ENCODE measurements around the gene INTS6.

INTS6 gene

DNA sequence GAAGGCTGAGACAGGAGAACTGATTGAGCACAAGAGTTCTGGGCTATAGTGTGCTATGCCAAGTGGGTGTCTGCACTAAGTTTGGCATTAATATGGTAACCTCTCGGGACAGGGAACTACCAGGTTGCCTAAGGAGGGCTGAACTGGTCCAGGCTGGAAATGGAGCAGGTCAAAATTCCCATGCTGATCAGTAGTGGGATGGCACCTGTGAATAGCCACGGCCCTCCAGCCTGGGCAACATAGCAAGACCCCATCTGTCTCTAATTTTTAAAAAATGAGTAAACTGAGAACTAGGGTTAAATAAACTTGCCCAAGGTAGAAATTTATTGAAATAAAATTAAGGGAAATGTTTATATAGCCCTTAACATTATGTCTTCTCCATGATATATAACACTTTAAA is 17.0 kb upstream of the INTS6 start:
- no peaks in the 10 kb centered on the region for H3K4me1 Mint-ChIP-seq
- no peaks in the 10 kb centered on the region for H3K36me3 Mint-ChIP-seq
- H3K27ac Mint-ChIP-seq, result no peak overlapping the region
- H3K27me3 Mint-ChIP-seq, result no peaks in the 10 kb centered on the region
- no peaks in the 10 kb centered on the region for H3K9me3 Mint-ChIP-seq
- no peak overlapping the region for H3K4me3 Mint-ChIP-seq

GRCh38 chr13:51467730-51468129 is 14.9 kb upstream of the INTS6 start:
- H3K27ac Mint-ChIP-seq, result no peak overlapping the region
- no peaks in the 10 kb centered on the region for H3K36me3 Mint-ChIP-seq
- H3K4me1 Mint-ChIP-seq, result no peaks in the 10 kb centered on the region
- H3K9me3 Mint-ChIP-seq, result no peaks in the 10 kb centered on the region
- H3K27me3 Mint-ChIP-seq, result no peaks in the 10 kb centered on the region
- no peak overlapping the region for H3K4me3 Mint-ChIP-seq

GRCh38 chr13:51465124-51465523 is 12.3 kb upstream of the INTS6 start:
- H3K36me3 Mint-ChIP-seq, result peaks cover 2% of the 10 kb centered on the region
- no peak overlapping the region for H3K4me3 Mint-ChIP-seq
- H3K27ac Mint-ChIP-seq, result no peak overlapping the region
- no peaks in the 10 kb centered on the region for H3K27me3 Mint-ChIP-seq
- no peaks in the 10 kb centered on the region for H3K9me3 Mint-ChIP-seq
- H3K4me1 Mint-ChIP-seq, result no peaks in the 10 kb centered on the region

DNA sequence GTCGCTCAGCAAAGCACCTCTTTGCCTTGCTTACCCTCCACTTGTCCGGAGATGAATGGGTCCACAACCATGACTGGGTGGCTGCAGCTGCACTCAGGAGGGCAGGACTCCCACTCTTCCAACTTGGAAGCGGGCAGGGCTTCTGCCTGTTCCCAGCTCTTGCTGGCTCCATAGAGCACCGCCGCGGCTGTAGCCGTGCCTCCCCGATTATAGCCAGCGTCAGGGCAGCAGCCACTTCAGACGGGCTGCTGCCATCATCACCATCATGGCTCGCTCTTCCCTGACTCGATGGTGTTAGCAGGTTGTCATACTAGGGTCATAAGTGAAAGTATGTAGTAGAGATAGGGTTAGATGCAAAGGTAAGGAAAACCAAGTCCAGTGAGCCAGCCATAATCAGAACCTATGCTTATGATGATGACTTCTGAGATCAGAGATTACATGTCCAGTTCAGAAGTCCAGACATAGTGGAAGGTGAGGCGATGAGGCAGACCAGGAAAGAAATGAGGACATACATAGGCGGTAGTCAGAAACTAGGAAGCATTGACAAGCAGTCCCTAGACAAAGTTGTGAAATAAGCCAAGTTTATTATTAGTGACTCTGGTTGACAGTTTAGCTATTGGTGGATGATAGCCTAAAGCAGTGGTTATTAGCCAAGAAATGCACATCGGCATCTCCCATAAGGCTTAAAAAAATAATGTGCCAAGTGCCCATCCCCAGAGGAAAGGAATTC is 4.4 kb upstream of the INTS6 start:
- Mint-ChIP-seq H3K27ac (peak overlapping the region; percentile 24), H3K4me3 (no peak overlapping the region), H3K36me3 (peaks cover 12% of the 10 kb centered on the region)

DNA sequence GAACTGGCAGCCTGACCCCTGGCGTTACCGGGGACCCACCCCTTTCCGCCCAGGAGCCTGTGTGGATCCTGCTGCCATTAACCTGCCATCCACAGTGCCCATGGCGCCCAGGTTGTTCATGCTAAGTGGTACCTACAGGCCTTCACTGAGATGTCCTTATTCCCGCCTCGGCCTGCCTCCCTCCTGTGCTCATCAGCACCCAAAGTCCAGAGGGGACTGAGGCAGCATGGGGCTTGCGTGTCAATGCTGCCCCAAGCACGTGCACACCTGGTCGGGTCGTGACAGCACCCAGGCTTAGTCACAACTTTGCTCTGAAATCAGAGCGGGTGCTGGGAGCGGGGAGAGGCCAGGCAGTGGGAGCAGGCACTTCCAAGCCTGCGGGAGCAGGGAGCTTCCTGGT is 3.7 kb upstream of the INTS6 start:
- Mint-ChIP-seq H3K4me1 (peaks cover 46% of the 10 kb centered on the region), H3K4me3 (no peak overlapping the region), H3K27me3 (no peaks in the 10 kb centered on the region), H3K27ac (no peak overlapping the region), H3K36me3 (peaks cover 12% of the 10 kb centered on the region), H3K9me3 (no peaks in the 10 kb centered on the region)

More for the DNA sequence above, 4.4 kb upstream of the INTS6 start:
- H3K27me3 Mint-ChIP-seq, result no peaks in the 10 kb centered on the region
- H3K4me1 Mint-ChIP-seq, result peaks cover 46% of the 10 kb centered on the region
- H3K9me3 Mint-ChIP-seq, result no peaks in the 10 kb centered on the region

GRCh38 chr13:51455532-51455931 is 2.7 kb upstream of the INTS6 start:
- peaks cover 11% of the 10 kb centered on the region for H3K36me3 Mint-ChIP-seq
- H3K4me1 Mint-ChIP-seq, result peaks cover 52% of the 10 kb centered on the region
- H3K4me3 Mint-ChIP-seq, result peak overlapping the region; percentile 85
- H3K27me3 Mint-ChIP-seq, result no peaks in the 10 kb centered on the region
- no peaks in the 10 kb centered on the region for H3K9me3 Mint-ChIP-seq
- peak overlapping the region; percentile 98 for H3K27ac Mint-ChIP-seq

DNA sequence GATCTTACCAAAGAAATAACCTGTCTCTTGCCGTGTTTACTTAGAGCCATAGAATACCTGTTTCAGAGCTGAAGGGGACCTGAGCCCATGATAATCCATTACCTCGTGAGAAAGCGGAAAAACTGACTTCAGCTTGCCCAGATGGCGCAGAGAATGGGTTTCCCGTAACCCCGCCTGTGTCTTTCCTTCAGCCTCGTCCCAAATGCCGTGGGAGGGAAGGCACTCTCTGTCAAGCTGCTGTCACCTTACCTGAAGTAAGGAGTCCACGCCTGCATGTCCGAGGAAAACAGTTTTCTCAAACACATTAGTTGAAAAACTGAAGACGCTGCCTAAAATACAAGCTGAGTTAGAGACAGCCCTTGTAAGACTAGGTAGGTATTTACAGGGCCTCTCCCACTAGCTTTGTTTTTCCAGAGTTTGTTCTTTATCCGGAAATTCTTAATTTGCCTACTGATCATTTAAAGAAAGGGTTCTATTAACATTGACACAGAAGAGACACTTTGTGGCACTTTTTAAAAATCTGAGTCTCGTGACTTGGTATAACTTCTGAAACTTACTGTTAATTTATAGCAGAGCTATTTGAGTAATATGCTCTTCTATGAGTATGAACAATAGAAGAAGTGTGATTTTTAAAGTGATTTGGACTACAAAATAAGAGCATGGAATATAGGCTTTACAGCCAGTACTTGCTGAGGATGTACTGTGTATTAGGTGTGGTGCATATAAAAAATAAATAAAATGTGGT is 1.3 kb upstream of the INTS6 start:
- Mint-ChIP-seq H3K27ac (peak overlapping the region; percentile 96), H3K4me1 (peaks cover 58% of the 10 kb centered on the region), H3K36me3 (peaks cover 12% of the 10 kb centered on the region)

DNA sequence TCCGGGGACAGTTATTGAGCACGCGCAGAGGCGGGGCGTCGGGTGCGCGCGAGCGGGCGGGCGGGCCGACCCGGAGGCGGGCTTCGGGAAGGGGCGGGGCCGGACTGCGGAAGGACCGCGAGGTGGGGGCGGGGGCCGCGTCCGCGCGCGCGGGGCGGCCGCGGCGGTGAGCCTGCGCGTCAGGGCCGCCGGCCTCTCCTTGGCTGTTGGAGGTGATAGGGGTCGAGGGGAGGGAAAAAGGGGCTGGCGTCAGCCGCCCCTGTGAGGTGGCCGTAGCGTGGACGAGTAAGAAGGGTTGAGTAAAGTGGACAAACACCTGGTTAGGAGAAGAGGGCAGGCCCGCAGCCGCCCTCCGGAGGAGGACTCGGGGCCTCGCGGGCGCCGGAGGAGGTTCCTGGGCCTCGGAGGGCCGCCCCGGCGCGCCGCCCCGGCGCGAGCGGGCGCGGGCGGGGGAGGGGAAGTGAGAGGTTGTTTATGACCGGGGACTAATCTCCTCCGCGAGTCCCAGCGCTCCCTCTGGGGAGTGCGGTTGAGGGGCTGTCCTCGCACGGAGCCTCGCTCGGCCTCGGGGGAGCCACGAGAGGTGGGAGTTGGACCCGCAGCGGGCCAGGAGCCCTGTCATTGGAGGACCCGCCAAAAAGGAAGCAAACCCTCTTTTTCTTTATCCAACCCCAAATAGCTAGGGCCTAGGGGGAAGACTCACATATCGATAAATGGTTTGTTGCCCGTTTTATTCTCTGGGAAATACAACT is 547 bp upstream of the INTS6 start:
- no peaks in the 10 kb centered on the region for H3K27me3 Mint-ChIP-seq
- H3K4me3 Mint-ChIP-seq, result peak overlapping the region; percentile 85
- peaks cover 12% of the 10 kb centered on the region for H3K36me3 Mint-ChIP-seq
- no peaks in the 10 kb centered on the region for H3K9me3 Mint-ChIP-seq
- H3K27ac Mint-ChIP-seq, result peak overlapping the region; percentile 97
- peaks cover 61% of the 10 kb centered on the region for H3K4me1 Mint-ChIP-seq

More for the DNA sequence above, 1.3 kb upstream of the INTS6 start:
- no peaks in the 10 kb centered on the region for H3K27me3 Mint-ChIP-seq
- H3K4me3 Mint-ChIP-seq, result peak overlapping the region; percentile 85
- H3K9me3 Mint-ChIP-seq, result no peaks in the 10 kb centered on the region

- Mint-ChIP-seq H3K27me3 (no peaks in the 10 kb centered on the region), H3K4me3 (peak overlapping the region; percentile 94), H3K27ac (peak overlapping the region; percentile 94), H3K4me1 (peaks cover 53% of the 10 kb centered on the region), H3K9me3 (no peaks in the 10 kb centered on the region), H3K36me3 (peaks cover 10% of the 10 kb centered on the region)
Observed at GRCh38 chr13:51451467-51452360, 1.1 kb downstream of the INTS6 start.

DNA sequence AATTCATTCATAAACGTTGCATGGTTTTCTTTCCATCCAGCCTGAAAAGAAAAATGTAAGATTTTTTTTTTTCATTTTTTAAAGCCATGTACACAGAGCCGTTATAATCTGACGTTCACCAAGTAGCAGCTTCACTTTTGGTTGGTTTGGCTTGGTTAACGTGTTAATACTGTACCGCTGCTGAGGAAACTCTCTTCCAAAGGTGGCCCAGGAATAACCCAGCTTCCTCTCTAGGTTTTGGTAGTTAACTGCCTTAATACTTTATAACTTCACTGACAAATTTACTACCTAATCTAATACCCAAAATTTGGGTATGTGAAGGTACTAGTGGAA is 1.7 kb downstream of the INTS6 start:
- H3K36me3 Mint-ChIP-seq, result peaks cover 11% of the 10 kb centered on the region
- peak overlapping the region; percentile 94 for H3K4me3 Mint-ChIP-seq
- H3K27ac Mint-ChIP-seq, result peak overlapping the region; percentile 94
- H3K9me3 Mint-ChIP-seq, result no peaks in the 10 kb centered on the region
- H3K27me3 Mint-ChIP-seq, result no peaks in the 10 kb centered on the region
- peaks cover 55% of the 10 kb centered on the region for H3K4me1 Mint-ChIP-seq

DNA sequence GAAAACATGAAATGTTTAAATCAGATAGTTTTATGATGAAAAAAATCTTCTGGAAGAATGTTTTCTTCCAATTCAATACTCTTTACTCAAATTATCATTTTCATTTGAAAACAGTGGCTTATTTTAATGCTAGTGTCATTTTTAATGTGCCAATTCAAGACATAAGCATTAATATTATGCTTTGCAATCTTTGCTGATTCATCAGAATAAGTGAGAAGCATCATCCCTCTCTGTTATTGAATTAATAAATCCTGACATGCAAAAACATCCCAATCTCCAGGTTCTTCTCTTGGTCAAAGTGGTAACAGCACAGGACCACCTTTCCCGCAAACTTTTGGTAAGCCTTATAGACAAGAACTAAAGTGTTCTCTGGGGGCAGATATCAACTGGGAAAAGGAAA is 3.8 kb downstream of the INTS6 start:
- Mint-ChIP-seq H3K4me1 (peaks cover 35% of the 10 kb centered on the region), H3K27ac (no peak overlapping the region), H3K4me3 (peak overlapping the region; percentile 51)

GRCh38 chr13:51444922-51445321 is 7.9 kb downstream of the INTS6 start:
- H3K36me3 Mint-ChIP-seq, result peaks cover 10% of the 10 kb centered on the region
- H3K27me3 Mint-ChIP-seq, result no peaks in the 10 kb centered on the region
- H3K9me3 Mint-ChIP-seq, result no peaks in the 10 kb centered on the region
- H3K4me3 Mint-ChIP-seq, result no peak overlapping the region
- peaks cover 28% of the 10 kb centered on the region for H3K4me1 Mint-ChIP-seq
- no peak overlapping the region for H3K27ac Mint-ChIP-seq

More for the DNA sequence above, 3.8 kb downstream of the INTS6 start:
- Mint-ChIP-seq H3K36me3 (peaks cover 6% of the 10 kb centered on the region), H3K9me3 (no peaks in the 10 kb centered on the region), H3K27me3 (no peaks in the 10 kb centered on the region)

DNA sequence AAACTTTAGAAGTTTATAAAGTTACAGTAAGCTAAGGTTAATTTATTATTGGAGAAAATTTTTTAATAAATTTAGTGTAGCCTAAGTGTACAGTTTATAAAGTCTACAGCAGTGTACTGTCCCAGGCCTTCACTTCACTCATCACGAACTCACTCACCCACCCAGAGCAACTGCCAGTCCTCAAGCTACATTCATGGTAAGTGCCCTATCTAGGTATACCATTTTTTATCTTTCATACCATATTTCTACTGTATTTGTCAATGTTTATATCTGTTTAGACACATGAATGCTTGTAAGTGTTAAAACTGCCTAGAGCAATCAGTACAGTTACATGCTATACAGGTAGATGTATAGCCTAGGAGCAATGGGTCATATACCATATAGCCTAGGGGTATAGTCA is 12.5 kb downstream of the INTS6 start:
- H3K9me3 Mint-ChIP-seq, result no peaks in the 10 kb centered on the region
- H3K36me3 Mint-ChIP-seq, result peaks cover 5% of the 10 kb centered on the region
- H3K27ac Mint-ChIP-seq, result peak overlapping the region; percentile 21
- no peak overlapping the region for H3K4me3 Mint-ChIP-seq
- H3K4me1 Mint-ChIP-seq, result peaks cover 23% of the 10 kb centered on the region
- no peaks in the 10 kb centered on the region for H3K27me3 Mint-ChIP-seq

GRCh38 chr13:51437550-51438127 is 15.2 kb downstream of the INTS6 start:
- Mint-ChIP-seq H3K4me3 (no peak overlapping the region), H3K27me3 (no peaks in the 10 kb centered on the region), H3K4me1 (peaks cover 27% of the 10 kb centered on the region), H3K27ac (no peak overlapping the region), H3K36me3 (peaks cover 5% of the 10 kb centered on the region), H3K9me3 (no peaks in the 10 kb centered on the region)

Data from activated naive CD4-positive, alpha-beta T cell treated with anti-CD3 and anti-CD28 coated beads, Interleukin-2, amount 50 U/mL, for 24 hours (primary cell).